RWPE1 (cell line): ENCODE results near the gene AKAP13.
A peak's percentile ranks its signal among the peaks of the same experiment; 100 is the strongest.

ENCODE experiments used
- CTCF ChIA-PET: fragments of 350-600 bp; sonication (Branson Sonifier 250); formaldehyde crosslinking; extraction: SDS; loops from one replicate; lab custom pipeline; 2021; lab: Yijun Ruan, JAX
- POLR2A ChIA-PET: fragments of 400-600 bp; formaldehyde crosslinking; extraction: SDS; loops from one replicate; lab custom pipeline; 2020; ENCODE audit warnings: antibody characterized with exemption; ENCODE audit not compliant: low non-redundant PET; lab: Yijun Ruan, JAX
- DNase-seq: peaks from one replicate; pipeline ENCODE4 v3.0.0; 2012; ENCODE audit warnings: low spot score
- H3K27ac ChIP-seq: fragments of 450-650 bp; 2 replicates; pipeline ENCODE4 v1.5.1; 2017
- TF ChIP-seq, protein P1 (sequence below): fragments of 450-650 bp; conservative IDR thresholded peaks from 2 replicates; pipeline ENCODE4 v1.5.1; 2017; ENCODE audit warnings: low read depth, mild to moderate bottlenecking

Gene AKAP13

DNA sequence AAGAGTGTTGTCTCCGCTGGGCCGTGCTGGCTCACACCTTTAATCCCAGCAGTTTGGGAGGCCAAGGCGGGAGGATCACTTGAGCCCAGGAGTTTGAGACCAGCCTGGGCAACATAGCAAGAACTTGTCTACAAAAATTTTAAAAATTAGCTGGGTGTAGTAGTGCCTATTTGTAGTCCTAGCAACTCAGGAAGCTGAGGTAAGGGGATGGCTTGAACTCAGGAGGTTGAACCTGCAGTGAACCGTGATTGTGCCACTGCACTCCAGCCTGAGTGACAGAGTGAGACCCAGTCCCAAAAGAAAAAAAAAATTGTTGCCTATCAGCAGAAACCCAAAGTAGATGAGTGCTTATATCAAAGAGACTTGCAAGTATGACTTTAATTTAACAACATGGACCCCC, 12.7 kb upstream of the AKAP13 start:
- H3K27ac ChIP-seq = no peak overlapping the region
- CTCF ChIA-PET = interaction anchor here (0.6 to 0.7 kb wide), 2 partner anchors 12 to 46 kb away, joined by 3 read pairs; no protein-coding TSS in a partner anchor
- no peak for DNase-seq
- POLR2A ChIA-PET = no interaction called here
- TF ChIP-seq, protein P1, sequence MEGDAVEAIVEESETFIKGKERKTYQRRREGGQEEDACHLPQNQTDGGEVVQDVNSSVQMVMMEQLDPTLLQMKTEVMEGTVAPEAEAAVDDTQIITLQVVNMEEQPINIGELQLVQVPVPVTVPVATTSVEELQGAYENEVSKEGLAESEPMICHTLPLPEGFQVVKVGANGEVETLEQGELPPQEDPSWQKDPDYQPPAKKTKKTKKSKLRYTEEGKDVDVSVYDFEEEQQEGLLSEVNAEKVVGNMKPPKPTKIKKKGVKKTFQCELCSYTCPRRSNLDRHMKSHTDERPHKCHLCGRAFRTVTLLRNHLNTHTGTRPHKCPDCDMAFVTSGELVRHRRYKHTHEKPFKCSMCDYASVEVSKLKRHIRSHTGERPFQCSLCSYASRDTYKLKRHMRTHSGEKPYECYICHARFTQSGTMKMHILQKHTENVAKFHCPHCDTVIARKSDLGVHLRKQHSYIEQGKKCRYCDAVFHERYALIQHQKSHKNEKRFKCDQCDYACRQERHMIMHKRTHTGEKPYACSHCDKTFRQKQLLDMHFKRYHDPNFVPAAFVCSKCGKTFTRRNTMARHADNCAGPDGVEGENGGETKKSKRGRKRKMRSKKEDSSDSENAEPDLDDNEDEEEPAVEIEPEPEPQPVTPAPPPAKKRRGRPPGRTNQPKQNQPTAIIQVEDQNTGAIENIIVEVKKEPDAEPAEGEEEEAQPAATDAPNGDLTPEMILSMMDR = no peak

DNA sequence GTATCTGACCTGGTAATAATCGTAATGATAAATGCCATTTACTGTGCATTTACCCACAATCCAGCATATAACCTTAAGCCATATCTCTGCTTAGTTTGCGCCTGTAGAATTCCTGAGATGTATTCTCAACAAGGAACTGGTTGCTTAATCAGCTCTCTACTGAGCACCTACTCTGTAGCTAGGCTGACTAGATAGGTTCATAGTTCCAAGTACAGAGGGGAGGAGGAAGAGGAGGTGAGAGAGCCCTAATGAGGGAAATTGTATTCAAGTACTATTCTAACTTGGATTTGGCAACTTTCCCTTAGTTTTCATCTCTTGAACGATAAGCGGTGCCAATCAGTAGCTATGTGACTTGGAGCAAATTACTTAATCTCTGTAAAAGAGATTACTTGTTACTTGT, 5.6 kb upstream of the AKAP13 start:
- no peak for DNase-seq
- H3K27ac ChIP-seq = no peak overlapping the region
- TF ChIP-seq, protein P1 = no peak
- ChIA-PET CTCF (no interaction called here), POLR2A (no interaction called here)

DNA sequence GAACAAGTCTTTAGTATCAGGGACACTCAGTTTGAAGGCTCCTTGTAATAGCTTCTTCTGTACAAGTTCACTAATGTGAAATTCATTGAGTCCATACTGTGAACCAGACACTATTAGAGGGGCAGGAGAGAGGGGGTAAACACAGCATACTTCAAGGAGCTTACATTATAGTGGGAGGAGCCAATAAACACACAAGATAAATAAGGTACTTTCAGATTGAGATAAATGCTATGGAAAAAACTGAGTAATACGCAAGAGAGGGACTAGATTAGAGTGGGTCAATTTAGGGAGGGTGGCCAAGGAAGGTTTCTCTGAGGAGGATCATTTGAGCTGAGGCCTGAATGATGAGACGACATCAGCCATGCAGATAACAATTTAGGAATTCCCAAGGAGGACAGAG, 3.1 kb upstream of the AKAP13 start:
- POLR2A ChIA-PET = no interaction called here
- TF ChIP-seq, protein P1 = no peak
- CTCF ChIA-PET = no interaction called here
- DNase-seq = no peak
- H3K27ac ChIP-seq = no peak overlapping the region

DNA sequence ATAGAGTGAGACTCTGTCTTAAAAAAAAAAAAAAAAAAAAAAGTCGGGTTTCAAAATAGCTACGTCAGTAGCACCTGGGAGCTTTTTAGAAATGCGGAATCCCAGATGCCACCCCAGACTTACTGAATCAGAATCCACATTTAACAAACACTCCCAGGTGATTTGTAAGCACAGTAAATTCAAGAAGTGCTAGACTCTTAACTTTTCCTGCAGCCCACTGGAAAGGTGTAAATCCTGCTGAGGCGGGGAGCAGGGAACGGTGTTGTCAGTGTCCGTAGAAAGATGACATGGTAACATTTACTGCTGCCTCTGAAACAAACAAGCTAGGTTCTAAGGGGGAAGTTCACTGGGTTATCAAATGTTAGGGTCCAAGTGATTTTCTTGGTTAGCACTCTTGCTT, 2.4 kb upstream of the AKAP13 start:
- POLR2A ChIA-PET = no interaction called here
- no peak for DNase-seq
- H3K27ac ChIP-seq = no peak overlapping the region
- CTCF ChIA-PET = no interaction called here
- TF ChIP-seq, protein P1 = no peak

DNA sequence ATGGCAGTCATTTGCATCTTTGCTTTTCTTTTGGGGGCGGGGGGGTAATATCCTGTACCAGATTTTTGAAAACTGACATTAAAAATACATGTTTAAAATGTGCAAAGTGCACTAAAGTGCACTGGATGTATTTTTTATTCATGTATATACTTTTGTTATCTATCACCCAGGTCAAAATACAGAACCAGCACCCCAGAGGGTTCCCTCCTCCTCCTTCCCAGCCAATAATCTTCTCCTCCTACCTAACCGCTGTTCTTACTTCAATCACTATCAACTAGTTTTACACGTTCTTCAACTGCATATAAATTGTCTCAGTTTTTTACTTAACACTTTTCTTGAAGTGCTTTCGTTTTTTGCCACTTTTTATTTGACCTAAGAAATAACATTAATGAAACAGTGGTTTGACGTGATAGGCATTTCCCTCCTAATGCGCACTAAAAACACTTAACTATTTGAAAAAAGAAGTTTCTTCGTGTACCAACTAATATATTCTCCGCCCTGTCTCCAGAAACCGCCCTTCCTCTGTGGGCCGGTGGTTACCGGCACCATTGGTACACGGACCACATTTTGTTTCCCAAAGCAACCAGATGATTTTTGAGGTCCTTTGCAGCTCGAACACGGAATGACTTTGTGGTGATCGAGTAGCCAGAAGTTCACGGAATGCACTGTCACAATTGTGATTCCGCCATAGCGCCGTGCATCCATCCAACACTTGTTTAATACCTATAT, 836 bp upstream of the AKAP13 start:
- no peak for DNase-seq
- TF ChIP-seq, protein P1 = no peak
- H3K27ac ChIP-seq = peak overlapping the region; percentile 95
- POLR2A ChIA-PET = interaction anchor here (0.6 kb wide), 2 partner anchors 41 to 49 kb away, joined by 3 to 4 read pairs; no protein-coding TSS in a partner anchor
- CTCF ChIA-PET = interaction anchor here (0.5 to 0.6 kb wide), 6 partner anchors 12 to 451 kb away, joined by 3 to 6 read pairs (median 3); no protein-coding TSS in a partner anchor

DNA sequence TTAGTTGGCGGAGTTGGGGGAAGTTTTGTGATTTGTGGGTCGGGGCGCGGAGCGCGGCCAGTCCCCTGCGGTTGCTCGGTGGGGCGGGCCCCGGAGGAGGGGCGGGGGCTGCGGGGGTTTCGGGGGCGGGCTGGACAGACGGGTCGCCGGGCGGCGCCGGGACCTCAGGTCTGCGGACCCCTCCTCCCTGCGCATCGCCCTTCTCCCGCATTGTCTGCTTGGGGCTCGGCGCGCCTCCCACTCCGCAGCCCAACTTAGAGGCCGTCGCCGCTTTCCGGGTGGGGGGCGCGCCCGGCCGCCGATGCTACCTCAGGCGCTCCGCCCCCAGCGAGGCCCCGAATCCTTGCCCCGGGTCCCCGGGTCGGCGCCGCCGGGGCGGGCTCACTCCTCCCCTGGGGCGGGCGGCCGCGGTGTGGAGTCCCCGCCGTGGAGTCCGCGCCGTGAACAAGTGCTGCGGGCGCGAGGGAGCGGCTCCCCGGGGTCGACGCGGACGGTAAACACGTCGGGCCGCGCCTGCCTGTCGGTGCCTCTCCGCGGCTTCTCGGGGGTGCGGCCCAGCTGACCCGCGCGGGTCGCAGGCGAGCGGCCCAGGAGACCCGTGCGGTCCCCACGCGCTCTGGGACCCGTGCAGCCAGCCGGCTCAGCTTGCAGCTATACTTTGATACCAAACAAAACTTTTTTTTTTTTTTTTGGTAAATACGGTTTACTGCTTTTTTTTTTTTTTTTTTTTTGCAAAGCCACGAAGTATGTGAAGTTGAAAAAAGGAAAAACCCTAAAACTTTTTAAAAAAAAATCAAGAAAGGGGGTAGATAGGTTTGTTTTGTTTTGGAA, 624 bp downstream of the AKAP13 start:
- ChIA-PET POLR2A (interaction anchor here (0.7 kb wide), 1 partner anchor 25 kb away, joined by 15 read pairs; no protein-coding TSS in a partner anchor), CTCF (interaction anchor here (0.5 to 0.6 kb wide), 5 partner anchors 24 to 385 kb away, joined by 3 to 10 read pairs (median 3); no protein-coding TSS in a partner anchor)
- peak; percentile 39 for DNase-seq
- TF ChIP-seq, protein P1 = no peak
- H3K27ac ChIP-seq = peak overlapping the region; percentile 95
